Measurements from ENCODE around the gene SLC25A13.

Gene SLC25A13

DNA sequence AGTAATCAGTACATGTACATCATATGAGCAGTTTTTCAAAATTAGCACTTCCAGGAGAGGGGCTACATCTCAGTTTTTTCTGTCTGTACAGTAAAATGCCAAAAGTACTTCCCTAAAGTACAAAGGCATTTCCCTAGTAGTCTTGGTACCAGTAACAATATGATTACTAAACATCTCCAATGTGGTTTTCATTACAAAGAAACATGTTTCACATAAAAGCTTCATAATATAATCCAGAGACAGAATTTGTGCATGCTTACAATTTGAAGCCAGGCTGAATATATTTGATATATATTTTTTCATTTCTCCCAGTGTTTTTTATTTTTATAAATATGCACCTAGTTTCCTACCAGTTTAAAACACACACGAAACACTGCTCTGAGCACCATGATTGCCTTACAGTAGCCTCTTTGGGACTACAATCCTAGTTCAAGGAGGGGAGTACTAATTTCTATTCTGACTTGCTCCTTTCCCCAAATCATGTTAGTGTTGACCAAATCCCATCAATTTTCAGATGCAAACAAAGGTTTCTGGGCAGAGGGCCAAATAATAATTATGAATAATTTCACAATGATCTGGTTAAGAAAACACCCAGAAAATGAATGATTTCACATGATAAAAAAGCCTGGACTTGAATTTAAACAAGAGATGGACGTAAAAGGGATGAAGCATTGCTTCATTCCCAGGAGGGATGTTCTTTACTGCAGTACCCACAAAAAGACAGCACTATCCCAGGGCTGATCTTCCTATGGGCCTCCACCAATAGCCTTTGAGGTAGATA, 201.3 kb downstream of the SLC25A13 start:
- Histone ChIP-seq H3K36me3 (replicated peaks in 1 of 2; ENCODE audit: control insufficient read depth in 2 of 2, insufficient read depth in 2 of 2, low read length in 2 of 2) (peaks cover 4 to 31% of the 10 kb centered on the region in 2 donors), H3K18ac (ENCODE audit: low read length) (no peak overlapping the region), H3K23ac (ENCODE audit: low read depth, low read length, poor library complexity) (no peak overlapping the region), H2BK12ac (ENCODE audit: low read length) (no peak overlapping the region), H3K27me3 (ENCODE audit: control insufficient read depth in 3 of 3, insufficient read depth in 3 of 3, low read depth in 1 of 3, low read length in 3 of 3) (no peaks in the 10 kb centered on the region), H3K4me3 (ENCODE audit: low read length in 2 of 2) (no peak overlapping the region), H2AK5ac (ENCODE audit: low read depth, low read length) (no peak overlapping the region), H4K91ac (ENCODE audit: low read depth, low read length, poor library complexity) (no peak overlapping the region), H2BK15ac (ENCODE audit: low read length) (no peak overlapping the region), H3K79me1 (ENCODE audit: low read depth, low read length) (no peaks in the 10 kb centered on the region), H3K14ac (ENCODE audit: low read length) (no peak overlapping the region), H2BK5ac (ENCODE audit: low read length) (no peak overlapping the region), H3K27ac (replicated peaks; ENCODE audit: low read length) (no peak overlapping the region), H2BK120ac (ENCODE audit: low read depth, low read length) (no peak overlapping the region), H3K4me2 (ENCODE audit: insufficient read depth, low read length, poor library complexity, severe bottlenecking) (no peak overlapping the region), H2AFZ (ENCODE audit: low read length) (no peak overlapping the region), H3K4ac (ENCODE audit: low read length) (no peak overlapping the region), H3K9me3 (replicated peaks in 1 of 2; ENCODE audit: control insufficient read depth in 2 of 2, insufficient read depth in 1 of 2, low read depth in 1 of 2, low read length in 2 of 2) (no peaks in the 10 kb centered on the region), H3K9ac (ENCODE audit: low read depth, low read length, poor library complexity) (no peak overlapping the region), H4K8ac (ENCODE audit: low read depth, low read length) (no peak overlapping the region), H3K4me1 (ENCODE audit: control insufficient read depth in 2 of 2, insufficient read depth in 1 of 2, low read depth in 1 of 2, low read length in 2 of 2) (peaks cover 5 to 7% of the 10 kb centered on the region in 2 donors)
- no CpG with 5 or more reads among the region's 2 CpGs for WGBS, 2 donors (ENCODE audit: extremely low coverage in 2 of 2, insufficient read length in 2 of 2, insufficient replicate concordance in 1 of 2)
- DNase-seq (ENCODE audit: low spot score), result no peak

DNA sequence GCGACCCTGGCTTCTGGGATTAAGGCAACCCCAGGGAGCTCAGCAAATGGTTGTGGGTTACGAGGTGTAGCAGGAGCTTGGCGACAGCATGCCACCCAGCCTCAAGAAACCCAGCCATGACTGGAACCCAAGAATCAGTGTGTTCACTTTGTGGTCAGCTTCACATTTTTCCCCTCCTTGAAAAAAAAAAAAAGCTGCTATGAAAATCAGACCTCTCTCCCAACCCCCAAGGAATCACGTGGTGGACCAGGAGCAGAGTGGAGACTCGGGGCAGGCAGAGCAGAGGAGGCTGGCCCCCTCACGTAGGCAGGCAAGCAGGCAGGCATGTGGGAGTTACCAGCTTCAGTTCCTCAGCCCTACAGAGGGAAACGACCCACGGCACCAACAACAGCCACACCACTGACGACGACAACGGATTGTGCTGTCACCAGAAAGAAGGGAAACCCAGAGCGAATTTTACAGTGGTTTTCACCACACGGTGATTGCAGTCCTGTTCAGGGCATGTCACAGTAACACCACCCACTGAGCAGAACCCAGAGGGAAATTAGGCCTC, 203.4 kb downstream of the SLC25A13 start:
- no peaks in the 10 kb centered on the region for H3K9me3 ChIP-seq (replicated peaks in 1 of 2; ENCODE audit: control insufficient read depth in 2 of 2, insufficient read depth in 1 of 2, low read depth in 1 of 2, low read length in 2 of 2)
- peaks cover 5 to 7% of the 10 kb centered on the region in 2 donors for H3K4me1 ChIP-seq (ENCODE audit: control insufficient read depth in 2 of 2, insufficient read depth in 1 of 2, low read depth in 1 of 2, low read length in 2 of 2)
- H2AFZ ChIP-seq (ENCODE audit: low read length), result no peak overlapping the region
- H3K4ac ChIP-seq (ENCODE audit: low read length), result no peak overlapping the region
- peak overlapping the region; percentile 49 for H2BK120ac ChIP-seq (ENCODE audit: low read depth, low read length)
- no peak overlapping the region for H3K23ac ChIP-seq (ENCODE audit: low read depth, low read length, poor library complexity)
- no peaks in the 10 kb centered on the region for H3K27me3 ChIP-seq (ENCODE audit: control insufficient read depth in 3 of 3, insufficient read depth in 3 of 3, low read depth in 1 of 3, low read length in 3 of 3)
- peak overlapping the region; percentile 81 for H3K18ac ChIP-seq (ENCODE audit: low read length)
- H2BK12ac ChIP-seq (ENCODE audit: low read length), result no peak overlapping the region
- no peak overlapping the region for H2AK5ac ChIP-seq (ENCODE audit: low read depth, low read length)
- no peak overlapping the region for H3K4me3 ChIP-seq (ENCODE audit: low read length in 2 of 2)
- H3K27ac ChIP-seq (replicated peaks; ENCODE audit: low read length), result no peak overlapping the region
- peak overlapping the region; percentile 20 for H2BK15ac ChIP-seq (ENCODE audit: low read length)
- no peak overlapping the region for H4K91ac ChIP-seq (ENCODE audit: low read depth, low read length, poor library complexity)
- H2BK5ac ChIP-seq (ENCODE audit: low read length), result no peak overlapping the region
- H3K14ac ChIP-seq (ENCODE audit: low read length), result peak overlapping the region; percentile 83
- peak overlapping the region; percentile 98 for H4K8ac ChIP-seq (ENCODE audit: low read depth, low read length)
- DNase-seq (ENCODE audit: low spot score), result no peak
- no CpG with 5 or more reads among the region's 13 CpGs for WGBS, 2 donors (ENCODE audit: extremely low coverage in 2 of 2, insufficient read length in 2 of 2, insufficient replicate concordance in 1 of 2)
- no peak overlapping the region for H3K4me2 ChIP-seq (ENCODE audit: insufficient read depth, low read length, poor library complexity, severe bottlenecking)
- peaks cover 4 to 29% of the 10 kb centered on the region in 2 donors for H3K36me3 ChIP-seq (replicated peaks in 1 of 2; ENCODE audit: control insufficient read depth in 2 of 2, insufficient read depth in 2 of 2, low read length in 2 of 2)
- no peaks in the 10 kb centered on the region for H3K79me1 ChIP-seq (ENCODE audit: low read depth, low read length)
- no peak overlapping the region for H3K9ac ChIP-seq (ENCODE audit: low read depth, low read length, poor library complexity)

DNA sequence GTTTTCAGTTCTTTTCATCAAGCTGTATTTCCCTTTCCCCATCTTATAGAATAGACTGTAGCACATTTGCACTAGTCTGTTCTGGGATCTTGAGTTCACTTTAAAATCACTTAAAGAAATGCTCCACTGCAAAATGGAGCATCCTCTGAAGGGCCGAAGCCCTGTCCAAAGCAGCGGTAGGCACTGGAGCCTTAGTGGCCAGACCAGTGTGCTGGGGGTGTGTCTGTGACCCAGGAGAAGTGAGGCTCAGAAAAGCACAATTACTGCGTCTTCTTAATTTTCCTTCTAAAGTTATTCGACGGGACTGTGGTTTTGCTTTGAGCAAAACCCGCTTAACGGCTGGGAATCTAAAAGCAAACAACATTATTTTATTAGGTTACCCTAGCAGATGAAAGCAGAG, 205.7 kb downstream of the SLC25A13 start:
- no peak overlapping the region for H3K4me3 ChIP-seq (ENCODE audit: low read length in 2 of 2)
- H3K4me1 ChIP-seq (ENCODE audit: control insufficient read depth in 2 of 2, insufficient read depth in 1 of 2, low read depth in 1 of 2, low read length in 2 of 2), result peaks cover 5 to 7% of the 10 kb centered on the region in 2 donors
- H3K79me1 ChIP-seq (ENCODE audit: low read depth, low read length), result no peaks in the 10 kb centered on the region
- H3K27me3 ChIP-seq (ENCODE audit: control insufficient read depth in 3 of 3, insufficient read depth in 3 of 3, low read depth in 1 of 3, low read length in 3 of 3), result no peaks in the 10 kb centered on the region
- H3K4me2 ChIP-seq (ENCODE audit: insufficient read depth, low read length, poor library complexity, severe bottlenecking), result no peak overlapping the region
- WGBS, 2 donors (ENCODE audit: extremely low coverage in 2 of 2, insufficient read length in 2 of 2, insufficient replicate concordance in 1 of 2), result no CpG with 5 or more reads among the region's 7 CpGs
- H3K23ac ChIP-seq (ENCODE audit: low read depth, low read length, poor library complexity), result no peak overlapping the region
- no peaks in the 10 kb centered on the region for H3K9me3 ChIP-seq (replicated peaks in 1 of 2; ENCODE audit: control insufficient read depth in 2 of 2, insufficient read depth in 1 of 2, low read depth in 1 of 2, low read length in 2 of 2)
- peaks cover 4 to 18% of the 10 kb centered on the region in 2 donors for H3K36me3 ChIP-seq (replicated peaks in 1 of 2; ENCODE audit: control insufficient read depth in 2 of 2, insufficient read depth in 2 of 2, low read length in 2 of 2)
- H3K4ac ChIP-seq (ENCODE audit: low read length), result no peak overlapping the region
- no peak overlapping the region for H2BK120ac ChIP-seq (ENCODE audit: low read depth, low read length)
- no peak overlapping the region for H2AFZ ChIP-seq (ENCODE audit: low read length)
- H3K27ac ChIP-seq (replicated peaks; ENCODE audit: low read length), result no peak overlapping the region
- H2BK15ac ChIP-seq (ENCODE audit: low read length), result no peak overlapping the region
- no peak for DNase-seq (ENCODE audit: low spot score)
- no peak overlapping the region for H3K18ac ChIP-seq (ENCODE audit: low read length)
- no peak overlapping the region for H4K8ac ChIP-seq (ENCODE audit: low read depth, low read length)
- H2BK12ac ChIP-seq (ENCODE audit: low read length), result no peak overlapping the region
- H3K14ac ChIP-seq (ENCODE audit: low read length), result no peak overlapping the region
- no peak overlapping the region for H2AK5ac ChIP-seq (ENCODE audit: low read depth, low read length)
- no peak overlapping the region for H2BK5ac ChIP-seq (ENCODE audit: low read length)
- no peak overlapping the region for H3K9ac ChIP-seq (ENCODE audit: low read depth, low read length, poor library complexity)
- H4K91ac ChIP-seq (ENCODE audit: low read depth, low read length, poor library complexity), result no peak overlapping the region

DNA sequence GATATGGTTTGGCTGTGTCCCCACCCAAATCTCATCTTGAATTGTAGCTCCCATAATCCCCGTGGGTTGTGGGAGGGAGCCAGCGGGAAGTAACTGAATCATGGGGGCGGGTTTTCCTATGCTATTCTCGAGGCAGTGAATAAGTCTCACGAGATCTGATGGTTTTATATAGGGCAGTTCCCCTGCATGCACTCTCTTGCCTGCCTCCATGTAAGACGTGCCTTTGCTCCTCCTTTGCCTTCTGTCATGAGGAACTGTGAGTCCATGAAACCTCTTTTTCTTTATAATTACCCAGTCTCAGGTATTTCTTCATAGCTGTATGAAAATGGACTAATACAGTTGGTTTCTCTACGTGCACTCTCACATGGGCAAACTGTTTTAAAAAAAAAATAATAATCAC, 207.7 kb downstream of the SLC25A13 start:
- Histone ChIP-seq H3K14ac (ENCODE audit: low read length) (no peak overlapping the region), H2AK5ac (ENCODE audit: low read depth, low read length) (no peak overlapping the region), H3K36me3 (replicated peaks in 1 of 2; ENCODE audit: control insufficient read depth in 2 of 2, insufficient read depth in 2 of 2, low read length in 2 of 2) (no peaks in the 10 kb centered on the region), H3K18ac (ENCODE audit: low read length) (no peak overlapping the region), H2AFZ (ENCODE audit: low read length) (no peak overlapping the region), H2BK5ac (ENCODE audit: low read length) (no peak overlapping the region), H3K23ac (ENCODE audit: low read depth, low read length, poor library complexity) (no peak overlapping the region), H3K79me1 (ENCODE audit: low read depth, low read length) (no peaks in the 10 kb centered on the region), H2BK120ac (ENCODE audit: low read depth, low read length) (no peak overlapping the region), H3K9ac (ENCODE audit: low read depth, low read length, poor library complexity) (no peak overlapping the region), H4K8ac (ENCODE audit: low read depth, low read length) (no peak overlapping the region), H3K4me2 (ENCODE audit: insufficient read depth, low read length, poor library complexity, severe bottlenecking) (no peak overlapping the region), H3K4me1 (ENCODE audit: control insufficient read depth in 2 of 2, insufficient read depth in 1 of 2, low read depth in 1 of 2, low read length in 2 of 2) (peaks cover 5 to 7% of the 10 kb centered on the region in 2 donors), H3K4ac (ENCODE audit: low read length) (no peak overlapping the region), H3K9me3 (replicated peaks in 1 of 2; ENCODE audit: control insufficient read depth in 2 of 2, insufficient read depth in 1 of 2, low read depth in 1 of 2, low read length in 2 of 2) (no peaks in the 10 kb centered on the region), H4K91ac (ENCODE audit: low read depth, low read length, poor library complexity) (no peak overlapping the region), H3K4me3 (ENCODE audit: low read length in 2 of 2) (no peak overlapping the region), H3K27me3 (ENCODE audit: control insufficient read depth in 3 of 3, insufficient read depth in 3 of 3, low read depth in 1 of 3, low read length in 3 of 3) (no peaks in the 10 kb centered on the region), H2BK12ac (ENCODE audit: low read length) (no peak overlapping the region), H3K27ac (replicated peaks; ENCODE audit: low read length) (no peak overlapping the region), H2BK15ac (ENCODE audit: low read length) (no peak overlapping the region)
- no peak for DNase-seq (ENCODE audit: low spot score)
- WGBS, 2 donors (ENCODE audit: extremely low coverage in 2 of 2, insufficient read length in 2 of 2, insufficient replicate concordance in 1 of 2), result no CpG with 5 or more reads among the region's 7 CpGs
